Stimulated activated CD8-positive, alpha-beta memory T cell treated with anti-CD3 and anti-CD28 coated beads, Interleukin-12 subunit alpha, Interleukin-12 subunit beta, amount 100 ng/mL, for 4 hours (primary cell): ENCODE measurements around the gene MTMR1.

ENCODE experiments used
- DNase-seq: peaks from one replicate; pipeline ENCODE4 v3.0.0-alpha.2; 2020; ENCODE audit warnings: low read depth

The MTMR1 gene

DNA sequence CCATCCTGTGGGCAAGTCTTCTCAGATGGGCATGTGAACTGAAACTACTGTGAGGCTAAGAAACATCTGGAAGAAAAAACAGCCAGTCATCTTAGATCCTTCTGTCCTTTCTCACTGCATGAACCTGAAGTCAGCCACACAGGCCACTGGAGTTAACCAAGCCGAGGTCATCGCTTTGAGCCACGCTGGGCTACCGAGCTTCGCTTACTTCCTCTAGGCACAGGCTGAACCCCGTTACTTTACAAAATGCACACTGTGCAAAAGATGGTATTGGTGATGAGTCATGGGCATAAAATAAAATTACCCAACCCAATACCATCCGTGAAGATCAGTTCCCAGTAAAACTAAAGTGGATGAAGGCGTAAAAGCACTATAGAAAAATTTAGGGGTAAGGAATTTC is 86.2 kb downstream of the MTMR1 start:
- DNase-seq: no peak

- no peak for DNase-seq
Observed at GRCh38 chrX:150781677-150782076, 88.5 kb downstream of the MTMR1 start.

GRCh38 chrX:150790021-150790420 is 96.8 kb downstream of the MTMR1 start:
- DNase-seq: no peak

DNA sequence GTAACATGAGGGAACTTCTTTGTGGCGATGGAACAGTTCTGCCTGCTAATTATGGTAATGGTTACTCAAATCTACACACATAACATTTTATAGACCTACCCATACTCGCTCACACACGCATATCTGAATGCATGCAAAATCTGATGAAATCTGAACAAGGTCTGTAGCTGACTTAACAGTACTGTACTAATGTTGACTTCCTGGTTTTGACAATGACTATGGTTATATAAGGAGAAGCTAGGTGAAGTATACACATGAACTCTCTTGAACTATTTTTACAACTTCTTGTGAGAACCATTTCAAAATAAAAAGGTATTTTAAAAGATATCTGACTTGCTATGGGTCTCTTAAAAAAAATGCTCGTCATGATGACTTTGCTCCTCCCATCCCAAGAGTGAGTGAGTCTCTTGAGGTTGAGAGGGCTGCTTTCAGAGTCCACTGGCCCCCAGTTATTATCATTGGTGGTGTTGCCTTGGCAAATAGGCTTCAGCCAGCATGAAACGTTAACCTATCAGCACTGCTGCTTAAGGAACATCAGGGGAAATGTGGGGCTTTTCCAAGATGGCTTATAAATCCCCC is 99.8 kb downstream of the MTMR1 start:
- DNase-seq: no peak

DNA sequence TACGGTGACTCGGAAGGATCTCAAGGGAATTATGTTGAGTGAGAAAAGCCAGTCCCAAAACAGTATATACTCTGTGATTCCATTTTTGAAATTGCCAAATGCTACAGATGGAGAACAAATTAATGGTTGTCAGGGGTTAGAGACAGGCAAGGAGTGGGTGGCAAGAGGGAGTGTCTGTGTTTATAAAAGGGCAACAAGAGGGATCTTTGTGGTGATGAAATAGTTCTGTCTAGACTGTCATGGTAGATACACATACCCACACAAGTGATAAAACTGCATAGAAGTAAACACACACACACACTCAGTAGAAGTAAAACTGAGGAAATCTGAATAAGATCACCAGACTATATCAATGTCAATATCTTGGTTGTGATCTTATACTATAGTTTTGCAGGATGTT is 112.5 kb downstream of the MTMR1 start:
- no peak for DNase-seq

GRCh38 chrX:150806827-150807226 is 113.6 kb downstream of the MTMR1 start:
- DNase-seq: no peak

GRCh38 chrX:150813922-150814321 is 120.7 kb downstream of the MTMR1 start:
- DNase-seq: no peak
